Glomerular visceral epithelial cell (primary cell): Measurements from ENCODE around the gene SH3RF3.
"Not testable (repeated sequence)": the region's sequence is repeated elsewhere in the genome, so short reads cannot be mapped to it uniquely, and the experiment has no call there.

Experiments
- DNase-seq: peaks from one replicate; pipeline ENCODE4 v3.0.0-alpha.2; 2016; ENCODE audit errors: extremely low spot score

The SH3RF3 gene

GRCh38 chr2:109217362-109218086 lies 88.5 kb downstream of the SH3RF3 start:
- no peak for DNase-seq

- no peak for DNase-seq
Observed at GRCh38 chr2:109218087-109218791, 89.2 kb downstream of the SH3RF3 start.

DNA sequence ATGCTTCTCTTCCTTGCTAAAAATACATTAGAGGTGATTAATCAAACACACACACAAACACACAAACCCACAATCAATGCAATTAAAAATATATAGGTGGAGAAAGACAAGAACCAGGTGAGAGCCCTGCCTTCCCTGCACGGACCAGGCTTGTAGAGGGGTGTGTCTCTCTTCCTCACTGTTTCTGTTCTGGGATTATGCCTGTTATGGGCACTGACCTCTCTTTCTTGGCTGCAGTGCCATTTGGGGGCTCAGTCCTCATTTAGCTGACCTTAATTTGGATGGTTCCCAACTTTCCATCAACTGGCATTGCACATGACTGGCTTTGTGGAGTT lies 89.8 kb downstream of the SH3RF3 start:
- no peak for DNase-seq

GRCh38 chr2:109220860-109221259 lies 91.9 kb downstream of the SH3RF3 start:
- DNase-seq = no peak

DNA sequence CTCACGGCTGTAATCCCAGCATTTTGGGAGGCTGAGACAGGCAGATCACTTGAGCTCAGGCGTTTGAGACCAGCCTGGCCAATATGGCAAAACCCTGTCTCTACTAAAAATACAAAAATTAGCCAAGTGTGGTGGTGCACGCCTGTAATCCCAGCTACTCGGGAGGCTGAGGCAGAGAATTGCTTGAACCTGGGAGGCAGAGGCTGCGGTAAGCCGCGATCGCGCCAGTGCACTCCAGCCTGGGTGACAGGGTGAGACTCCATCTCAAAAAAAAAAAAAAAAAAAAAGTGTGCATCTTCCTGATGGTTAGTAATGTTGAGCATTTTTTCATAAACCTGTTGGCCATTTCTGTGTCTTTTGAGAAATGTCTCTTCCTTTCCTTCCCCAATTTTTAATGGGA lies 92.3 kb downstream of the SH3RF3 start:
- DNase-seq = not testable (repeated sequence)

DNA sequence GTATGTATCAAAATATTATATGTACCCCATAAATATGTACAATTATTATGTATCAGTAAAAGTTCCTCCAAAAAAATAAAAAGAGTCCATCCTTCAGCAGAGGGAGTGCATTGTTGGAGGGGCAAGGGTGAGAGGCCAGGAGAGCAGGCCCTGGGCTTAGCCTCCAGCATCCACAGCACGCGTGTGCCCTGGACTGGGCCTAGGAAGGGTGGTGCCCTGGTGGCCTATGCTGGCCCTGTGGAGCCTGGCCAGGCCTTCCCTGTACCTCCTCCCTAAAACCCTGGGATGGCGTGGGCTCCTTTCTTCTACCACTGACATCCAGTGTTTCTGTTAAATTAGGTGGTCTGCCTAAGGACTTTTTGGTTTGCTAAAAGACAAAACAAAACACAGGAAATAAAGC lies 93.4 kb downstream of the SH3RF3 start:
- no peak for DNase-seq

- DNase-seq = no peak
Observed at GRCh38 chr2:109222825-109223471, 93.9 kb downstream of the SH3RF3 start.

DNA sequence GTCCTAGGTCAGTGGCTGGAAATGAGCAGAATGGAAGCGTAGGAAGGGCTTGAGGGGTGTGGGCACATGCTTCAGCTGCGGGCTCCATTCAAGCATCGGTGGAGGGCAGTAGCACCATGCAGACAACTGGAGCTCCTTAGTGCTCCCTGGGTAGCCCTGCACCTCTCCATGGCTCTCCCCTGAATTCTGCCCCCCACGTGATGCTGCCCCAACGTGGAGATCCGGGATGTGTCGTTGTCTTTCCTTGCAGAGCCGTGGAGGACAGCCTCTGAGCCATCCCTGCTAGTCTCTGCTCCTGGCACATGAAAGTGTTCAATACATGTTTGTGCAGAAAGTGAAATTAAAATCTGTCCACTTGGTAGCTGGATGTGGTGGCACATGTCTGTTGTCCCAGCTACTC lies 94.5 kb downstream of the SH3RF3 start:
- no peak for DNase-seq

GRCh38 chr2:109224341-109224740 lies 95.3 kb downstream of the SH3RF3 start:
- DNase-seq = not testable (repeated sequence)

- no peak for DNase-seq
Observed at GRCh38 chr2:109225170-109225782, 96.3 kb downstream of the SH3RF3 start.

DNA sequence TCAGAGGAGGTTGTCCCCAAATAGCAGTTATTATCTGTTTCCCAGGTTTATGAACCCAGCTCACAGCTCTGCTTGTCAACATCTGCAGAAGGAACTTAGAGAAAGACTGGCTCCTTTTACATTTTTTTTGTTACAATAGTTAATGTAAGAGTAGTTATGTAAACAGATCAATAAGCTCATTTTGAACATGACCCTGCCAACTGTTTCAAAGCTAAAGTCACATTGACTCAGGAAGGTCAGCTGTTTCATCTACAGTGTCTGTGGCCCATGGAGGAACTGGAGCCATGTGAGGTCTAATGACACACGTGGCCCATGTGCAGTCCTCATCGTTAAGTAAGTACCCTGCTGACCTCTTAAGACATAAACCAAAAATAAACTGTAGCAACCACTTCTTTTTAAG lies 97.1 kb downstream of the SH3RF3 start:
- no peak for DNase-seq

GRCh38 chr2:109226622-109227021 lies 97.6 kb downstream of the SH3RF3 start:
- DNase-seq = no peak

DNA sequence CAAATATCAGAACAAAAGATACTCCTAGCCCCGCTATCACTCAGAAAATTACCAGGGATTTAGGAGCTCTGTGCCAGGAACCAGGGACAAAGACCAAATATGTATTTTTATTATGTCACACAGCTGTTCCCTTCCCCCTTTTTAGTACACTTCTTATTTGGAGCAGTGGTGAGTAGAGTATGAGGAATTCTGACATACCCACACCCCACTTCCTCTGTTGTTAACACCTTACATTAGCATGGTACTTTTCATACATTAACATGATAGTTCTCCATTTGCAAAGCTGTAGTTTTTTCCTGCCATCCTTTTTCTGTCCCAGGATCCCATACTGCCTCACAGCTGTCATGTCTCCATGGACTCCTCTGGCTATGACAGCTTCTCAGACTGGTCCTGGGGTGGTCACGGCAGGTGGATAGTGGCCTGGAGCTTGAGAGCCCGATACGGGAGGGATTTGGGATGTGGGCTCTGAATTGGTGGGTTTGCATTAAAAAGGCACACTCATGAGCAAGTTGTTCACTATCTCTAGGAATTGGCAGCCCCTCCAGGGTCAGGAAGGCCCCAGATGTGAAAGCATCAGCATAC lies 100.2 kb downstream of the SH3RF3 start:
- no peak for DNase-seq

DNA sequence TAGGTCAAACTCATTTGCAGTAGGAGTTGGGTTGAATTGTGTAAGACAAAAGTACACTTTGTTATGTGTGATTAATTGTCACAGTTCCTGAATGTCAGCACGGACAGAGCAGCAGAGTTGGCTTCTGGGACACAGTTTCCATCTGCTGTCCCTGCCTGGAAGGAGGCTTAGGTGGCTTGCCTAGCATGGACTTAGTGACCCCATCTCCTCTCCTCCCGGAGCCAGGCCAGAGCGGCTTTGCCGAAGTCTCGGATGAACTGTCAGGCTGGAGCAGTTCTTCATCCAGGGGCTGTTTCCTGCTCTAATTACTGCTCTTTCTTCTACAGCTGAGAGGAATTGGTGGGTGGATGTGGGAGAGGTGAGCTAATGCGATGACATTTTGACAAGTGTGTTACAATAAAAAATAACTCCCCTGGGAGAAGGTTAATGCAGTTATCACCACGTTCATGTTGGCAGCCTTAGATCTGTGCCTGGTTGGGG lies 102.0 kb downstream of the SH3RF3 start:
- no peak for DNase-seq

- DNase-seq = no peak
Observed at GRCh38 chr2:109231428-109231827, 102.4 kb downstream of the SH3RF3 start.

- DNase-seq = no peak
Observed at GRCh38 chr2:109231996-109232705, 103.1 kb downstream of the SH3RF3 start.

- no peak for DNase-seq
Observed at GRCh38 chr2:109232909-109233308, 103.9 kb downstream of the SH3RF3 start.

- no peak for DNase-seq
Observed at GRCh38 chr2:109233643-109234042, 104.6 kb downstream of the SH3RF3 start.

GRCh38 chr2:109234355-109234754 lies 105.3 kb downstream of the SH3RF3 start:
- no peak for DNase-seq

GRCh38 chr2:109236147-109236546 lies 107.1 kb downstream of the SH3RF3 start:
- no peak for DNase-seq

GRCh38 chr2:109237792-109238191 lies 108.8 kb downstream of the SH3RF3 start:
- DNase-seq = no peak
